Kidney glomerular epithelial cell (primary cell): Measurements from ENCODE around the gene JAM3.

Source experiments
- DNase-seq: peaks from one replicate; lab custom pipeline; 2025; lab: John Stamatoyannopoulos, UW

Gene JAM3

GRCh38 chr11:134039726-134040385, 29.0 kb upstream of the JAM3 start:
- no peak for DNase-seq

GRCh38 chr11:134040386-134041302, 28.2 kb upstream of the JAM3 start:
- no peak for DNase-seq

DNA sequence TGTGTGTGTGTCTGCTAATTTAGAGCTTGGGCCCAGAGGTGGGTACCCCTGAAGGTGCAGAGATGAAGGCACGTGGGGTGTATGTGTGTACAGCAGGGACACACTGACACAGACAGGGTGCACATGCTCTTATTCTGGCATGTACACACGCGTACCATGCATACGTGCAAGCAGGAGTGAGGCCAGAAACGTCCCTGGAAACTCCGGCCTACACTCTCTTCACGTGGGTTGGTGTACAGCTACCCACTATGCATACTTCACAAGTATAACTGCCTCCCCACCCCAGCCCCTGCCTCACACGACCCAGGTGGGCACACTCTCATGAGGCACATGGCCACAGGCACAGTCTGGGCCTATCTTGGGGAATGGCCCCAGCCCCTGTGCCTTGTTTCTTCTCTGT, 27.5 kb upstream of the JAM3 start:
- DNase-seq, result no peak

- DNase-seq, result no peak
These were observed 26.8 kb upstream of the JAM3 start for GRCh38 chr11:134041791-134042696.

DNA sequence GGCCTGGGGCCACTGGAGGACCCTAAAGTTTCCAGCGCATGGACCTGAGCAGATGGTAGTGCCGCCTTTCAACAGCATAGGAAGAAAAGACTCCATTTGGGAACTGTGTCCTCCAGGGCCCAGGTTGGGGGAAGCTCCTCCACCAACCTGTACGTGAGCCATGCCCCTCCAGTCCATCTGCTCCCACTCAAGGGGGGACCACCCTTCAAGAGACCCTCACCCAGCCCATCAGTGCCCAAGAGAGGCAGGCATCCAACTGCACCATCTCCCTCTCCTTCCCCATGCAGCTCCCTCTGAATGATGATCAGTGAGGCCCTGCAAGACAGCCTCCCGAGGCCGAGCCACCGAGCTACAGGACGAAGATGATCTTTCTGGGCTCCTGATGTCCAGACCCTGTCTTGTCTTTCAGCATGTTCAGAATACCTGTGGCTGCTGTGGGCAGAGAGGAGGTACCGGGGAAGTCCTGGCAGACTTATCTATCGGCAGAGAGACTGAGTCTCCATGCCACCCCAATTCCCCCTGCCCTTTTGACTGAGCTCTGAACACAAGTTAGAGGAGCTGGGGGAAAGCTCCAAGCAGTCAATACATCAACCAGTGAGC, 25.0 kb upstream of the JAM3 start:
- DNase-seq, result no peak

- no peak for DNase-seq
These were observed 24.2 kb upstream of the JAM3 start for GRCh38 chr11:134044514-134045284.

DNA sequence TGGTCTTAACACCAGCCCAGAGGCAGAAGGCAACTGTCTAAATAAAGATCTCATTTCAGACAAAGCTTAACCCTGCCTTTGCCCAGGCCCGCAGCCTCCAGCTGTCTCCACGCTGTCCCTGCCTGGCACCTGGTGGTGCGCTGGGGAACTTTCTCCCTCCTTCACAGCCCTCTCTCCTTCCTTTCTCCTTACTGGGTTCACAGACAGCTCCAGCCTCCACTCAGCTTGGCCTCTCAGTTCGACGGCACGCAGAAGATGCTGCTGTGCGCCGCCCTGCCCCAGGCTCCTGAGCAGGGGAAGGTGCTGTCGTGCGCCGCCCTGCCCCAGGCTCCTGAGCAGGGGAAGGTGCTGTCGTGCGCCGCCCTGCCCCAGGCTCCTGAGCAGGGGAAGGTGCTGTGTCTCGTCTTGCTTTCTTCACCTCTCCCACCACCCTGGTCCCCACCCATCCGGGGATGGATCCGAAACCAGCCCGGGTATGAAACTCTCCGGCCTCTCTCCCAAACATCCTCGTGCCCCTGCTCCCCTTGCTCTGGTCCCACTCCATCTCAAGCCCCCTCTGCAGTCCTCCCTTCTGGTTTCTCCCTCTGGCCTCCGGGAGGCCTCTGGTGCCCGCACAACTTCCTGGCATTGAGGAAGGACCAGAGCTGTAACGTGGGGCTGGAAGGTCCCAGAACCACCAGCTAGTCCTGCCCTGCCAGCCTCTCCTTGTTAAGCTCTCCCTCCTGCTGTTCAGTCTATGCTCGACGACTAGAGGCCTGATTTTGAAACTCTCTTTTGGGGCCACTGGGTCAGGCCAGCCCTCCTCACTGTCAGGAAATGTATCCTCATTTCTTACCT, 22.9 kb upstream of the JAM3 start:
- no peak for DNase-seq

GRCh38 chr11:134046681-134047449, 22.0 kb upstream of the JAM3 start:
- DNase-seq, result no peak

- no peak for DNase-seq
These were observed 21.3 kb upstream of the JAM3 start for GRCh38 chr11:134047586-134047999.

GRCh38 chr11:134048028-134048427, 20.8 kb upstream of the JAM3 start:
- DNase-seq, result no peak

DNA sequence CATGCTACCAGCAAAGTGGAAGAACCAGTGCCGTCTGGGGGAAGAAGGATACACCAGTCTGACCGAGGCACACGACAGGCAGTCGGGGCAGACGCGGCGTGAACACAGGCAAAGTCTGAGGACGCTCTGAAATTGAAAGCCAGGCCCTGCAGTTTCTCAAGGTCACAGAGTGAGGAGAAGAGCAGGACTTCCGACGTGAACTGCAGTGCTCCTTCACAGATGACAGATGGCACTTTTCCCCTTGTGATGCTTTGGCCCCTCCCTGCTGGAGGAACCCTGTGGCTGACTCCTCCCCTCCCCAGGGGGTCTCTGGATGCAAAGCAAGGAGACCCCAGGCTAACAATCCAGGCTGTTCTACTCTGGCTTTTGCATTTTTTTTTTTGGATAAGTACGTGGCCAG, 19.6 kb upstream of the JAM3 start:
- no peak for DNase-seq

- peak; percentile 23 for DNase-seq
These were observed 18.1 kb upstream of the JAM3 start for GRCh38 chr11:134050541-134051383.

- no peak for DNase-seq
These were observed 16.4 kb upstream of the JAM3 start for GRCh38 chr11:134052395-134052987.

DNA sequence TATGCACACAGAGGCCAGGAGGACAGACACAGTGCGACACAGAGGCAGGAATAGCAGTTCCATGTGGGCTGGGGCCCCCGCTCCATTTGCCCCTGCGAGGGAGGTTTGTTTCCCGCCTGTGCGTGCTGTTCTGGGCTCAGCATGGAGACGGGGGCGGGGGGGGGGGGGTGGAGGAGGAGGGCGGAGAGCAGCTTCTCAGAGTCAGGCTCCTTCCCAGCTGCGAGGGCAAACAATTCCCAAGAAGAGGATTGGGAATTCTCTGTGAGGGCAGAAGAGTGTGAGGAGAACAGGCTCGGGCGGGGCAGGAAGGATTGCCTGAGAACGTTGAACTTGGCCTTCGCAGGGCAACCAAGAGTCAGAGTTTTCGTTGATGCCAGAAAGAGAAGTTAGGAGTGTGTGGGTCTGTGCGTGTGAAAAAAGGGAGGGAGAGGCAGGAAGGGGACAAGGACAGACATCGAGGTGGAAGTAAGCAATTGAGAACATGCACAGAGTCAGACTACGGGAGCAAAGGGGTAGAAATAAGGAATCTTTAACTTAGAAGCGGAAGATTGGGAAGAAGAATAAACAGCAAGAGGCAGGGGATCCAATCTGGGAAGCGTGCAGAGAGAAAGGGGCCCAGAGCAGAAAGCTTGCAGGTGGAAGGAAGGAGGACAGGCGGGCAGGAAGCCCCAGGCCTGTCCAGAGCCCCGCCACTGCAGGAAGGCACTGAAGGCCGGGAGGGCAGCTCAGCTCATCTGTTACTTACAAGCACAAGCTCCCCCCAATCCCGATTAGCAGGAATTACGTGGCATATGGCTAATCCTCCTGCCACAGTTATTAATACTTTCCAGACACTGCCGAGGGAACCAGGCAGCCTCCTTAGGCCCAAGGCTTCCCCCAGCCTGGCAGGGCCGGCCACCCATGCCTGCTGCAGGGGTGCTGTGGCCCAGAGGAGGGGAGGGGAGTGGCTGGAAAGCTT, 15.6 kb upstream of the JAM3 start:
- DNase-seq, result no peak

DNA sequence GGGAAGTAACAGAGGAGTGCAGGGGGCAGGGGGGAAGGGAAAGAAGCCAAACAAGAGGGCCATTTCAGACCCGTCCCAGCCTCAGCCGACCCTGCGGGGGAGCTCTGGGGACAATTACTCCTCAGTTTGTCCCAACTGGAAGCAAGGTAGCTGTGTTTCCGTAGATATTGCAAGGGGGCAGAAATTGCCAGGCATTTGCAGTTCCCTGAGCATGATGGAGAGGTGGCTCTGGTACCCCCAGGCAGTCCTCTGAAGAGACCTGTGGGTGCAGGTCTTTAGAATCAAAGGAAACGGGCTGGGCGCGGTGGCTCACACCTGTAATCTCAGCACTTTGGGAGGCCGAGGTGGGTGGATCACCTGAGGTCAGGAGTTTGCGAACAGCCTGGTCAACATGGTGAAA, 13.8 kb upstream of the JAM3 start:
- no peak for DNase-seq

GRCh38 chr11:134060316-134060715, 8.6 kb upstream of the JAM3 start:
- no peak for DNase-seq
